Measurements from ENCODE around the gene ATPAF2. TPM values are rescaled to one million over a fixed set of nuclear protein-coding genes. Genes with fewer than 3 reads are reported as not detected.
"Not testable (repeated sequence)": the region's sequence is repeated elsewhere in the genome, so short reads cannot be mapped to it uniquely, and the experiment has no call there.

ATPAF2 gene
- polyA plus RNA-seq, 3 donors: 8.8 to 16.5 (median 15.0) TPM

- no peak overlapping the region for H3K27ac ChIP-seq (ENCODE audit: low read depth, low read length)
- 92 to 94% (median 94%) methylated on average over 15 of the region's 15 CpGs for WGBS, 3 donors
These were observed 20.5 kb downstream of the ATPAF2 start for GRCh38 chr17:18018411-18018921.

DNA sequence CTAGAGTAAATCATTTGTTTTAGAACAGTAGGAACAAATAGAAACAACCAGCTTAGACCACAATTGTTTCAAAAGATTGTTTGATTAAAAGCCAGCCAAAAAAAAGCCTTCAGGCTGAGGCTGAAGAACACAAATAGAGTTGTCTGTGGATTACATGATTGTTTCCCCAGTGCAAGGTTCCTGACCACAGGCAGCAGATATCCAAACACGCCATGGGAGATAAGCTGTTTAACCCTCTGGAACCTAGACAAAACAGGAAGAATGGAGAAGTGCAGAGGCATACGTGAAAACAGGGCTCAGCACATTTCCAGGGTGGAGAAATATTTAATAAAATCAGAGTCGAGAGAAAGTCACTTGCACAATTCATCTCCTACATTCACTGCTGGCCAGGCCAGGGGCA is 21.0 kb downstream of the ATPAF2 start:
- WGBS, 3 donors: 30 to 68% (median 64%) methylated on average over 3 of the region's 3 CpGs
- H3K27ac ChIP-seq (ENCODE audit: low read depth, low read length): no peak overlapping the region

GRCh38 chr17:18016426-18016825 is 22.5 kb downstream of the ATPAF2 start:
- WGBS, 3 donors: 94 to 97% (median 96%) methylated on average over 12 of the region's 12 CpGs
- H3K27ac ChIP-seq (ENCODE audit: low read depth, low read length): no peak overlapping the region

DNA sequence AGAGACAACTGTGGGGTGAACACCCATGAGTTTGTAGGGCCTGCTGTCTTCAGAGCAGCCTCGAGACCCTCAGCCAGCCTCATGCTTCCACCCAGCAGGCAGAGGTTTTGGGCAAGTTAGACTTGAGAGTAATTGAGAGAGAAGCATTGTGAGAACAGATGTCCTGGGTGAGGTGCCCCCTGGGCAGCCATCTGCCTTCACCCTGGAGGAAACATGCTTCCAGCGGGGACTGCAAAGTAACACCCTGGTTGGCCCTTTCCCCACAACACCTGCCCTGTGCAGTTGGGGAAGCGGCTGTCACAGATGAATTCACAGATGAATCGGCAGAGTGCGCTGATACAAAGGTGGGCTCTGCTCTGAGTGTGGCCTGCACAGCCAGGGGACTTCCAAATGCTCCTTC is 23.4 kb downstream of the ATPAF2 start:
- 96 to 98% (median 98%) methylated on average over 5 of the region's 5 CpGs for WGBS, 3 donors
- H3K27ac ChIP-seq (ENCODE audit: low read depth, low read length): no peak overlapping the region

GRCh38 chr17:18014006-18014405 is 25.0 kb downstream of the ATPAF2 start:
- WGBS, 3 donors: 96 to 98% (median 96%) methylated on average over 6 of the region's 6 CpGs
- H3K27ac ChIP-seq (ENCODE audit: low read depth, low read length): no peak overlapping the region

GRCh38 chr17:18011286-18011685 is 27.7 kb downstream of the ATPAF2 start:
- H3K27ac ChIP-seq (ENCODE audit: low read depth, low read length): no peak overlapping the region
- WGBS, 3 donors: 93 to 97% (median 96%) methylated on average over 5 of the region's 5 CpGs

DNA sequence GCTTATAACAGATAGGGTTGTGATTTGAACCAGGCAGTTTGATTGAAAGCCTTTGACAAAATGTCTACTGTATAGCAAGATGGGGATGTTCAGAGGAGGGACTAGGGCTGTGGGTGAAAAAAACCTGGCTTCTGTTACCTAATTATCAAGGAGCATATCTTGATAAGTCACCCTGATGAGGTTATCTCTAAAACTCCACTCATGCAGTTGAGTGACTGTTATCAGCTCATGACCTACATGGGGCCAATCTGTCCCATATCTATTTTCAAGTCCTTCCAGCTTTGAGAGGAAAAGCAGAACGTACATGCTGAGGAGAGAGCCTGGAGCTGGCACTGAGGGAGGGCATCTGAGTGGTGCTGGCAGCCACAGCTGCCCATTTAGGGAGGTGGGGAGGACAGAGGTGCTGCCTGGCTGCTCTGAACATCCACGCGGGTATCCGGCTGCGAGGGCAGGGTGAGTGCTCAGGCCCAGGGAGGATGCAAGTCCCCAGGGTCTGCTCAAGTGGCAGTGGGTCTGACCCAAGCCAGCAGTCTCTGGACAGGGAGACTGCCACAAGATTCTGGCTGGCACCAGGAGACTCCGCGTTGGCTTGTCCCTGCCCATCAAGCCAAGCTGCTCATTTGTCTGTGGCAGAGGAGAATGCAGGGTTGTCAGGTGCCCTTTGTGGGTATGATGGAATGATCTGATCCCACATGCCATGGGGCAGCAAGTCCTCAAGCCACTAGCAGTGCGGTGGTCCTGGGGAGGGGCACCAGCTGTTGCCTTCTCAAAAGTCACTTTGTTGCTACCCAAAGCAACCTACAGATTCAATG is 29.2 kb downstream of the ATPAF2 start:
- whole genome bisulfite sequencing, 3 donors: 86 to 97% (median 86%) methylated on average over 8 of the region's 8 CpGs
- no peak overlapping the region for H3K27ac ChIP-seq (ENCODE audit: low read depth, low read length)

DNA sequence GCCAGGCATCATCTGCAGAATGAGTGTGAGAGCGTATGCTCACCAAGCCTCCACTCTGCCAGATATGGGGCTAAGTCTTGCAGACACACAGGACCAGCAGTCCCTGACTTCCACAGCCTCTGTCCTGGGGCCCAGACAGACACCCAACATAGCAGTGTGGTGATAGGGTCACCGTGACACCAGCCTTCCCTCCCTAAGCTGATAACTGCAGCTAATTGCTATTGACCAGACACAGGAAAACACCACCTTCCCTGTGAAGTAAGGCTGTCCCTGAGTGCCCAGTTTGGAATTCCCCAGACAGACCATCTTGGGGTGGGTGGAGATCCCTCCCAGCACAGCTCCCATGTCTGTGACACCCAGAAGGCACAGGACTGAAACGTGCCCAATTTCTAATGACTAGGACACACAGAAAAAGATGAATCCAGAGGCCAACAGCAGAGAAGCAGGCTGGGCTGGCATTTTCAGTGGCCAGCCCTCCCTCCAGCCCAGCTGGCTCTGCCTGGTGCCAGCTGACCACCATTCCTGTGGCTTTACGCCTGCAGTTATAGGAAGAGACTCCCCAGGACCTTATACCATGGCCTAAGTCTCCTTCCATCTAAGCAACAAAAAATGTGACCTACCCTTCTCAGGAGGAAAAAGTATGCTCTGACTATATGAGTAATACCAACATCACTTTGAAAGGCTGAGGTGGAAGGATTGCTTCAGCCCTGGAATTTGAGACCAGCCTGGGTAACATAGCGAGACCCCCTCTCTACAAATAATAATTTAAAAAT is 30.3 kb downstream of the ATPAF2 start:
- H3K27ac ChIP-seq (ENCODE audit: low read depth, low read length): no peak overlapping the region
- 84 to 99% (median 90%) methylated on average over 5 of the region's 5 CpGs for WGBS, 3 donors

GRCh38 chr17:18006495-18007239 is 32.3 kb downstream of the ATPAF2 start:
- 82 to 85% (median 85%) methylated on average over 25 to 31 of the region's 31 CpGs for WGBS, 3 donors
- no peak overlapping the region for H3K27ac ChIP-seq (ENCODE audit: low read depth, low read length)

DNA sequence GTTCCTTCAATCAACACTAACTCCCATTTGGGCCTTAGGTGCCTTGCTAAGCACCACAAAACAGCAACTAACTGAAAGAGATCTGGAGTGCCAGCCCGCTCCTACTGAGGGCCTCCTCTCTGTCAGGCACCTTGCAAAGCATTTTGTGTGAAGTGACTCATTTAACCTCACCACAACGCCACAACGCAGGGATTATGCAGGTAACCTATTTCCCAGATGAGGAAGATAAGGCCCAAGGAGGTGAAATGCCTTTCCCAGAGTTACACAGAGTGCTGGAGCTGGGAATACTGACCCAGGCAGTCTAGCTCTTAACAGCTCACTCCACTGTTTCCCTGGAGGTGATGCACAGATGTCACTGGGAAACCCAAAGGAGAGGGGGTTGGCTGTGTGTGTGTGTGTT is 33.5 kb downstream of the ATPAF2 start:
- WGBS, 3 donors: 82 to 94% (median 83%) methylated on average over 3 of the region's 3 CpGs
- H3K27ac ChIP-seq (ENCODE audit: low read depth, low read length): no peak overlapping the region

GRCh38 chr17:18004884-18005305 is 34.1 kb downstream of the ATPAF2 start:
- 85 to 93% (median 86%) methylated on average over 9 of the region's 9 CpGs for WGBS, 3 donors

GRCh38 chr17:18004345-18004744 is 34.6 kb downstream of the ATPAF2 start:
- WGBS, 3 donors: 82 to 91% (median 87%) methylated on average over 9 of the region's 9 CpGs
- no peak overlapping the region for H3K27ac ChIP-seq (ENCODE audit: low read depth, low read length)

More at GRCh38 chr17:18004884-18005305, 34.1 kb downstream of the ATPAF2 start:
- no peak overlapping the region for H3K27ac ChIP-seq (ENCODE audit: low read depth, low read length)

DNA sequence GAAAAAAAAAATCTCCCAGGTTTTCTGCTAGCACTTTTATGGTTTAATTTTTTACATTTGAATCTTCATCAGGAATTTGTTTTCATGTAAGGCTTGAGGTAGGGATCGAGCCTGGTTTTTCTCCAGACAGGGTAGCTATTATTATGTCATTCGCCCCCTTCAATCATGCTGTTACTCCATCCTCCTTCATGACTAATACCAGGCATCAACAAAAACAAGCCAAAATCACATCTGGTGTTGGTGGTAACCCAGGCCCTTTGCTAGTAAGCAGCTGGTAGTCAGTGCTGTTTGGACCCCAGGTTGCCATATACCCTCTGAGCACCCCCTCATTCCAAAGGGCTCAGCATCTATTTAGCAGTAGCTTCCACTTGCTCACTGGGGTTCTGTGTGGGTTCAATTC is 36.8 kb downstream of the ATPAF2 start:
- 91 to 96% (median 95%) methylated on average over 2 of the region's 2 CpGs for WGBS, 3 donors
- H3K27ac ChIP-seq (ENCODE audit: low read depth, low read length): no peak overlapping the region

DNA sequence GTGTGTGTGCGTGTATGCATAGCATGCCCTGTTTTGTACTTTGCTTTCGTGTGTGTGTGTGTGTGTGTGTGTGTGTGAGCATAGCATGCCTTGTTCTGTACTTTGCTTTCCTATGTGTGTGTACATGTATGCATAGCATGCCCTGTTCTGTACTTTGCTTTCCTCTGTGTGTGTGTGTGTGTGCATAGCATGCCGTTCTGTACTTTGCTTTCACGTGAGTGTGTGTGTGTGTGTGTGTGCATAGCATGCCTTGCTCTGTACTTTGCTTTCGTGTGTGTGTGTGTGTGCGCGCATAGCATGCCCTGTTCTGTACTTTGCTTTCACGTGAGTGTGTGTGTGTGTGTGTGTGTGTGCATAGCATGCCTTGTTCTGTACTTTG is 38.9 kb downstream of the ATPAF2 start:
- H3K27ac ChIP-seq (ENCODE audit: low read depth, low read length): no peak overlapping the region
- WGBS, 3 donors: 64 to 83% (median 72%) methylated on average over 8 of the region's 8 CpGs

DNA sequence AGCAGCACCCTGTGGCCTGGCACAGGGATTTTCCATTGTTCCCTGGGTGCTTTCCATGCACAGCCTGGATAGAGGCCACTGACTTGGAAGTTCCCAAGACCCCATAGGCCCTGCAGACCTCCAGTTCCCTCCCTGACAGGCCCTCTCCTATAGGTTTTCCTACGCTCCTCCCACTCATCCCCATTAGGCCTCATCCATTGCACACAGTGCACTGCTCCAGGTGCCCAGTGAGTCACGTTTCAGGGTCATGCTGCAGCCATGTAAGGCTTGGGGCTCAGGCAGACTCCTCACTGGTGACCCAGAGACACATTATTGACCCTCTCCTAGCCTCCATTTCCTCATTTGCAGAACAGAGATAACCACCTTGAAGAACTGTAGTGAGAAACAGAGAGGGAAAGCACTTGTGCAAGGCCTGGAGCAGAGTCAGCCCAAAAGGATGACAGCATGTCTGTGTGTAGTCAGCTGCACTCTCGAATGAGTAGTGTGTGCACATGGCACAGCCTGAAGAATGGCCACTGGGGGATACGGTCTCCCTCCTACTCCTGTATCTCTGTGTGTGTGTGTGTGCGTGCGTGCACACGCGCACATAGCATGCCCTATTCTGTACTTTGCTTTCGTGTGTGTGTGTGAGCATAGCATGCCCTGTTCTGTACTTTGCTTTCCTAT is 39.5 kb downstream of the ATPAF2 start:
- H3K27ac ChIP-seq (ENCODE audit: low read depth, low read length): no peak overlapping the region
- WGBS, 3 donors: 84 to 88% (median 87%) methylated on average over 9 of the region's 9 CpGs

DNA sequence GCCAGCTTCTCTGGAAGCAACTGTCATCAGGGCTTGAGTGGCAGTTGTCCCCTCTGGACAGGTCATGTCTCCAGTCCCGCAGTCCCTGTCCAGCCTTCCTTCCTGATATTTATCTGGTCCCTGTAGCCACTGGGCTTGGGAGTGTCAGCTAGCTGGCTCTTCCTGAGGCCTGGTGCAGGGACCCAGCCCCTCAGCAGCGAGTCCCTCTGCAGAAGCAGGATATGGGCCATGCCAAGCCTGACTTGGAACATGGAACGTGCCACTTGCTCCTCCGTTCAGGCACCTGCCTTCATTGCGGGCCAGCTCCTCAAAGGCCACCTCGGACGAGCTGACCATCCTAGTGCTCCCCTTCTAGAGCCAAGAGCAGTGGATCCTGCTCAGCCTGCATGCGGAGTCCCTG is 40.0 kb downstream of the ATPAF2 start:
- 88 to 92% (median 89%) methylated on average over 8 of the region's 8 CpGs for WGBS, 3 donors
- no peak overlapping the region for H3K27ac ChIP-seq (ENCODE audit: low read depth, low read length)

GRCh38 chr17:17995887-17996286 is 43.1 kb downstream of the ATPAF2 start:
- WGBS, 3 donors: 91 to 98% (median 98%) methylated on average over 8 of the region's 8 CpGs
- H3K27ac ChIP-seq (ENCODE audit: low read depth, low read length): not testable (repeated sequence)

Measured in adipose tissue (tissue), 3 donors.